Stomach (tissue), 19 donors: ENCODE results near the gene TMEM132C. TPM values are rescaled to one million over a fixed set of nuclear protein-coding genes. Genes with fewer than 3 reads are reported as not detected.
A peak's percentile ranks its signal among the peaks of the same experiment; 100 is the strongest.

Experiments used
- DNase-seq, 2 donors: peaks; one replicate each; pipeline versions ENCODE4 v3.0.0 to v3.0.0-alpha.2; 2013 to 2019
- H3K27ac ChIP-seq, 5 donors: fragments of 200-600 bp in 4 of 5; sonication (generic) in 4 of 5; one replicate each; pipeline ENCODE4 v1.5.1; 2013 to 2019; ENCODE audit warnings: mild to moderate bottlenecking in 1 of 5, moderate library complexity in 1 of 5
- H3K27me3 ChIP-seq, 3 donors: fragments of 200-600 bp; sonication (generic); one replicate each; pipeline ENCODE4 v1.5.1; 2017 to 2019; ENCODE audit warnings: mixed run types in 1 of 3
- H3K36me3 ChIP-seq, 4 donors: fragments of 200-600 bp; sonication (generic); 1 replicate in 3 of 4; 2 replicates in 1 of 4; pipeline ENCODE4 v1.5.1; 2016 to 2019
- H3K4me1 ChIP-seq, 4 donors: fragments of 200-600 bp; sonication (generic); one replicate each; pipeline ENCODE4 v1.5.1; 2016 to 2019
- H3K4me3 ChIP-seq, 4 donors: fragments of 200-600 bp; sonication (generic) in 3 of 4; one replicate each; pipeline ENCODE4 v1.5.1; 2016 to 2019; ENCODE audit warnings: mild to moderate bottlenecking in 1 of 4
- H3K9me3 ChIP-seq, 4 donors: fragments of 200-600 bp; sonication (generic); one replicate each; pipeline ENCODE4 v1.5.1; 2016 to 2019
- CTCF ChIP-seq, 7 experiments: fragments of 450-650 bp in 4 of 7; fragments of 200-600 bp in 3 of 7; sonication (generic) in 3 of 7; IDR thresholded peaks; one replicate each; pipeline ENCODE4 v1.5.1; 2016 to 2019; ENCODE audit warnings: antibody characterized with exemption in 7 of 7, control low read depth in 2 of 7, mild to moderate bottlenecking in 1 of 7
- EP300 ChIP-seq: sonication (generic); formaldehyde crosslinking; IDR thresholded peaks from one replicate; pipeline ENCODE4 v1.6.1; 2017; ENCODE audit warnings: antibody characterized with exemption
- POLR2A ChIP-seq, 4 donors: fragments of 450-650 bp; IDR thresholded peaks; one replicate each; pipeline ENCODE4 v1.6.1; 2016; ENCODE audit warnings: antibody characterized with exemption in 4 of 4, control low read depth in 2 of 4, mild to moderate bottlenecking in 1 of 4, moderate library complexity in 1 of 4
- POLR2AphosphoS5 ChIP-seq, 3 donors: sonication (generic); formaldehyde crosslinking; IDR thresholded peaks; one replicate each; pipeline ENCODE4 v1.6.1; 2016; ENCODE audit warnings: antibody characterized with exemption in 3 of 3
- WGBS, 5 donors: extraction: QIAGEN DNeasy Blood & Tissue Kit in 3 of 5; methylation state at CpG; one replicate each; pipeline versions ENCODE4 v1.1.5 to v1.1.7; 2013 to 2018; 5-methylcytosine and 5-hydroxymethylcytosine counted together
- intact Hi-C: fragments of 100-400 bp; cut with DNase I; formaldehyde crosslinking; loops from one replicate; pipeline ENCODE4 v1.15.1; 2023; ENCODE audit warnings: low total_unique reads
- long read RNA-seq, 10 donors: transcript quantifications; one replicate each; lab custom pipeline, GENCODE V29; 2026
- polyA plus RNA-seq, 3 donors: library from polyadenylated mRNA; stranded (reverse); fragments of 200-250 nt; gene quantifications; one replicate each; pipeline ENCODE4 v1.2.3, GENCODE V29; 2013
- total RNA-seq, 5 donors: library from RNA; depleted of rRNA; stranded (reverse); fragments of >200 nt; gene quantifications; one replicate each; pipeline versions ENCODE4 v1.1.0 to v1.2.3, GENCODE V29; 2014 to 2016
- donor health status: healthy with polysubstance abuse.
- donor health status: Bipolar disorder and iron deficiency.
- donor health status: healthy.

The TMEM132C gene
- 10 to 100 TPM in 1 of 5 donors, 1 to 10 TPM in 2, under 1 TPM in 2; under 0.01 to 12.8 (median 2.2) TPM for total RNA-seq
- 1 to 10 TPM in 1 of 3 donors, under 1 TPM in 2; 0.65 to 1.1 (median 0.81) TPM for polyA plus RNA-seq
- long read RNA-seq, donor 1: 0 reads
- long read RNA-seq, donor 2, full-length matches to known transcripts: 1 of 1 reads
- long read RNA-seq, donor 2, partial matches to known transcripts: 0 of 1 reads
- long read RNA-seq, donor 2, other reads (novel, unspliced or antisense): 0 of 1 reads
- long read RNA-seq, donor 3: 0 reads
- long read RNA-seq, donor 4: 0 reads
- long read RNA-seq, donor 5, full-length matches to known transcripts: 2 of 2 reads
- long read RNA-seq, donor 5, partial matches to known transcripts: 0 of 2 reads
- long read RNA-seq, donor 5, other reads (novel, unspliced or antisense): 0 of 2 reads
- long read RNA-seq, donor 6: 0 reads
- long read RNA-seq, donor 7: 0 reads
- long read RNA-seq, donor 8: 0 reads
- long read RNA-seq, donor 9: 0 reads
- long read RNA-seq, donor 10: 0 reads

GRCh38 chr12:128267131-128267622 is at the start of gene TMEM132C:
Gene TMEM132C, plus strand, starts transcription at chr12:128267170. Its CDS starts 233 bp downstream, at chr12:128267403.
- TF ChIP-seq POLR2AphosphoS5 (IDR thresholded peaks at IDR 0.05) (no peak), CTCF (IDR thresholded peaks at IDR 0.05) (no peak), POLR2A (IDR thresholded peaks at IDR 0.05) (no peak), EP300 (no peak)
- intact Hi-C loops: no loop called here
- WGBS, 5 donors: 0 to 11% (median 4%) methylated on average over 1 to 73 of the region's 73 CpGs
- Histone ChIP-seq H3K4me1 (peaks cover 4 to 26% (median 14%) of the 10 kb centered on the region in 4 donors), H3K9me3 (peaks cover 0 to 13% (median 12%) of the 10 kb centered on the region in 4 donors), H3K27me3 (peaks cover 5 to 76% (median 25%) of the 10 kb centered on the region in 3 donors), H3K4me3 (peak within 1 kb of the TSS; percentile 33 to 41 (median 38)), H3K36me3 (no peaks in the 10 kb centered on the region), H3K27ac (no peak within 1 kb of the TSS)
- DNase-seq: no peak

- Histone ChIP-seq H3K27me3 (peaks cover 0 to 12% (median 0%) of the 10 kb centered on the region in 3 donors), H3K36me3 (no peaks in the 10 kb centered on the region), H3K4me1 (no peaks in the 10 kb centered on the region), H3K27ac (no peak overlapping the region), H3K4me3 (no peak overlapping the region), H3K9me3 (peaks cover 0 to 16% (median 0%) of the 10 kb centered on the region in 4 donors)
- WGBS, 5 donors: 60 to 80% (median 72%) methylated on average over 6 to 7 of the region's 7 CpGs
- TF ChIP-seq EP300: no peak
- no peak for TF ChIP-seq POLR2AphosphoS5 (IDR thresholded peaks at IDR 0.05)
- TF ChIP-seq CTCF (IDR thresholded peaks at IDR 0.05): no peak
- TF ChIP-seq POLR2A (IDR thresholded peaks at IDR 0.05): no peak
- intact Hi-C loops: no loop called here
- DNase-seq: no peak
Measured at GRCh38 chr12:128224226-128224625, 42.7 kb upstream of the TMEM132C start.

GRCh38 chr12:128228581-128228980 is 38.4 kb upstream of the TMEM132C start:
- Histone ChIP-seq H3K4me1 (no peaks in the 10 kb centered on the region), H3K27me3 (peaks cover 0 to 12% (median 0%) of the 10 kb centered on the region in 3 donors), H3K9me3 (peaks cover 0 to 9% (median 0%) of the 10 kb centered on the region in 4 donors), H3K4me3 (no peak overlapping the region), H3K27ac (no peak overlapping the region), H3K36me3 (no peaks in the 10 kb centered on the region)
- intact Hi-C loops: no loop called here
- TF ChIP-seq POLR2AphosphoS5 (IDR thresholded peaks at IDR 0.05) (no peak), EP300 (no peak), POLR2A (IDR thresholded peaks at IDR 0.05) (no peak), CTCF (IDR thresholded peaks at IDR 0.05) (no peak)
- DNase-seq: no peak
- WGBS, 5 donors: 69 to 74% (median 70%) methylated on average over 6 of the region's 6 CpGs

- no peak overlapping the region for H3K27ac ChIP-seq
- no peak for TF ChIP-seq POLR2A (IDR thresholded peaks at IDR 0.05)
- no peak for TF ChIP-seq CTCF (IDR thresholded peaks at IDR 0.05)
- no peak for TF ChIP-seq EP300
- no peak for TF ChIP-seq POLR2AphosphoS5 (IDR thresholded peaks at IDR 0.05)
- peaks cover 0 to 21% (median 10%) of the 10 kb centered on the region in 4 donors for H3K9me3 ChIP-seq
- no peaks in the 10 kb centered on the region for H3K4me1 ChIP-seq
- 59 to 73% (median 66%) methylated on average over 6 of the region's 6 CpGs for WGBS, 5 donors
- DNase-seq: no peak
- H3K4me3 ChIP-seq: no peak overlapping the region
- intact Hi-C loops: no loop called here
- no peaks in the 10 kb centered on the region for H3K36me3 ChIP-seq
- H3K27me3 ChIP-seq: peaks cover 0 to 8% (median 0%) of the 10 kb centered on the region in 3 donors
Measured at GRCh38 chr12:128235635-128236417, 31.1 kb upstream of the TMEM132C start.
